Activated CD4-positive, alpha-beta T cell treated with anti-CD3 and anti-CD28 coated beads, Interleukin-2, Interleukin-4, amounts not matched to agents 100 ng/mL and 50 ng/mL, durations not matched to agents 16 hours and 8 hours (primary cell): Measurements from ENCODE around the gene SOX15.
A peak's percentile ranks its signal among the peaks of the same experiment; 100 is the strongest.

Experiments used
- DNase-seq: peaks from one replicate; pipeline ENCODE4 v3.0.0-alpha.2; 2020; ENCODE audit warnings: low spot score

The SOX15 gene

DNA sequence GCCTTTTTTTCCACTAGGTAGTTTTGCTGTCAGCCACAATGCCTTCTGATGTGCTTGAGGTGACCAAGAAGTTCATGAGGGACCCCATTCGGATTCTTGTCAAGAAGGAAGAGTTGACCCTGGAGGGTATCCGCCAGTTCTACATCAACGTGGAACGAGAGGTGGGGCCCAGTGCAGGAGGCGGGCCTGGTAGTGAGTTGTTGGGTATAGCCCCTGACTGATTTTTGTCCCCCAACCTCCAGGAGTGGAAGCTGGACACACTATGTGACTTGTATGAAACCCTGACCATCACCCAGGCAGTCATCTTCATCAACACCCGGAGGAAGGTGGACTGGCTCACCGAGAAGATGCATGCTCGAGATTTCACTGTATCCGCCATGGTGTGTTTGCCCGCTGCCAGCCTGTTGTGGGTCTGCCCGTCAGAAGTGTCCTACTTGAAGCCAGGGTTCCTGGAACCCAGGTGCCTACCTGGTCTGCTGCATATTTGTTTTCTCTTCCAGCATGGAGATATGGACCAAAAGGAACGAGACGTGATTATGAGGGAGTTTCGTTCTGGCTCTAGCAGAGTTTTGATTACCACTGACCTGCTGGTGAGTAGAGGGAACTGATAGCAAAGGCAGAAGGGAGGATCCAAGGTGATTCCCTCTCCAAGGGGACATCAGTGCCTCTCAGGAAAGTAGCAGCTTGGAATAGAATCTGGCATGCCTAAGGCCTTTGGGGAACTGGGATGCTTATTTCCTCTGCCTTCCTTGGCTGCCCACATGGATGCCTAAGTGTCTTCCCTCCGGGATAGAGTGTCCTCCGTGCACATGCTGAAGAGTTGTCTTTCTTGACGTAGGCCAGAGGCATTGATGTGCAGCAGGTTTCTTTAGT lies 12.3 kb downstream of the SOX15 start:
- DNase-seq, result no peak

DNA sequence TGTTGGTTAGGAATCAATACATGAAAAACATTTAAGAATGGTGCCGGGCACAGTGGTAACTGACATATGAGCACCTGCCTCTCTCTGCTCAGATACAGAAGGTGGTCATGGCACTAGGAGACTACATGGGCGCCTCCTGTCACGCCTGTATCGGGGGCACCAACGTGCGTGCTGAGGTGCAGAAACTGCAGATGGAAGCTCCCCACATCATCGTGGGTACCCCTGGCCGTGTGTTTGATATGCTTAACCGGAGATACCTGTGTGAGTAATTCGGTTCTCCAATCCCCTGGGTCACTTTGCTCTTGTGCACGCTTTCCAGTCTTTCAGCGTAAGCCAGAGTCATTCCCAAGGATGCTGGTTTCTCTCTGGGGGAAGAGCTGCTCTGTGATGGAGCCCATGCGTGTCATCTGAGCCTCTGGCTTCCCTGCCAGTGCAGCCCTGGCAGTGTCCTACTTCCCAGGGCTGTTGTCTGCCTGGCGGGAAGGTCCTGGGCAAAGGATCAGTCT lies 13.4 kb downstream of the SOX15 start:
- no peak for DNase-seq

DNA sequence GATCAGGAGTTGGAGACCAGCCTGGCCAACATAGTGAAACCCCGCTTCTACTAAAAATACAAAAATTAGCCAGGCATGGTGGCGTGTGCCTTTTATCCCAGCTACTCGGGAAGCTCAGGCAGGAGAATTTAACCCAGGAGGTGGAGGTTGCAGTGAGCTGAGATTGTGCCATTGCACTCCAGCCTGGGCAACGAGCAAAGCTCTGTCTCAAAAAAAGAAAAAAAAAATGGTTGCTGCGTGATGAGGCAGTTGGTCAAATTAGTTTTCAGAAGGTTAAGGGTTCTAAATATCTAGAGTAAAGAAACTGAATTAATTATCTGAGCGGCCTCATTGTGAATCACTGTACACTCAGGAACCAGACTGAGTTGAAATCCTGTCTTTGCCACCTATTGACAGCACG lies 13.9 kb downstream of the SOX15 start:
- DNase-seq, result no peak

DNA sequence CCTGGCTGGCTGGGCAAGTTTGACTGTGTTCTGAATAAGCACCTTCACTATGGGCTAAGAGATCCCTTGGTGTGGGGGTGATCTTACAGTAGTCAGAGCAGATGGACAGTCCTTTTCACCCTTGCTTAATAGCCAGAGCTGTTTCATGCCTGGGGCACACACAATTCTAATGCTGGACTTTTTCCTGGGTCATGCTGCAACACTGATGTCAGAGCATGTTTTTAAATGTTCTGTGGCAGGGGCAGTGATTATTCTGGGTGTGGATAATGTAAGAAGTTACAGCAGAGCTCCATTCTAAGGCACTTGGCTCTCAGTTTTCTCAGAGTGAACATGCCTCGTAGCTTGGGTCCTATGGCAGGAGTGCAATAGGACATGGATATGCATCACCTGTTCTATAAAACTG lies 14.4 kb downstream of the SOX15 start:
- no peak for DNase-seq

DNA sequence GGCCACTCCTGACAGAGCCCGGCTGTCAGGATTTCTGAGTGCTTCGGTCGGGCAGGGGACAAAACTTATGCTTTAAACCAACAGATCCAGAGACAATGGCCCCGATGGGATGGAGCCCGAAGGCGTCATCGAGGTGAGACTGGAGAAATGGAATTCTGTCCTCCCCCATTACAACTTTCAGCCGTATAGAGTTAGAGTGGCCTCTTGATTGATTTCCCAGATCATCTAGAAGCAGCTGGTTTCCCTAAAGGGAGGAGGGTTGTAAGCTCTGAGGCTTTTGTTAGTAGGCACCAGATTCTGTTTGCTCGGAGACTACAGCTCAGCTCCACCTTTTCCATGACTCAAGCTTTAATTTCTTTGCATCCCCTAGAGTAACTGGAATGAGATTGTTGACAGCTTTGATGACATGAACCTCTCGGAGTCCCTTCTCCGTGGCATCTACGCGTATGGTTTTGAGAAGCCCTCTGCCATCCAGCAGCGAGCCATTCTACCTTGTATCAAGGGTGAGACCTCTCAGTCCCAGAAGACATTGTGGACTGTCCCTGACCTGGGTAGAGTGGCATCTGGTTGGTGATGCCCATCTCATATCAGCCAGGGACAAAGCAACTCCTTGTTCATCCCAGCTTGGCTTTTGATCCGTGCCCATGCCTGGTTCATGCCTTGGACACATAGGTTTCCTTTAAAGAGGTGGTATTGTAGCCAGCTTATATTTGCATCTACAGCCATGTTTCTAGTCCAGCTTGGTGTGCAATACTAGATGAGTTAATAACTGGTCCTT lies 15.5 kb downstream of the SOX15 start:
- DNase-seq, result no peak

DNA sequence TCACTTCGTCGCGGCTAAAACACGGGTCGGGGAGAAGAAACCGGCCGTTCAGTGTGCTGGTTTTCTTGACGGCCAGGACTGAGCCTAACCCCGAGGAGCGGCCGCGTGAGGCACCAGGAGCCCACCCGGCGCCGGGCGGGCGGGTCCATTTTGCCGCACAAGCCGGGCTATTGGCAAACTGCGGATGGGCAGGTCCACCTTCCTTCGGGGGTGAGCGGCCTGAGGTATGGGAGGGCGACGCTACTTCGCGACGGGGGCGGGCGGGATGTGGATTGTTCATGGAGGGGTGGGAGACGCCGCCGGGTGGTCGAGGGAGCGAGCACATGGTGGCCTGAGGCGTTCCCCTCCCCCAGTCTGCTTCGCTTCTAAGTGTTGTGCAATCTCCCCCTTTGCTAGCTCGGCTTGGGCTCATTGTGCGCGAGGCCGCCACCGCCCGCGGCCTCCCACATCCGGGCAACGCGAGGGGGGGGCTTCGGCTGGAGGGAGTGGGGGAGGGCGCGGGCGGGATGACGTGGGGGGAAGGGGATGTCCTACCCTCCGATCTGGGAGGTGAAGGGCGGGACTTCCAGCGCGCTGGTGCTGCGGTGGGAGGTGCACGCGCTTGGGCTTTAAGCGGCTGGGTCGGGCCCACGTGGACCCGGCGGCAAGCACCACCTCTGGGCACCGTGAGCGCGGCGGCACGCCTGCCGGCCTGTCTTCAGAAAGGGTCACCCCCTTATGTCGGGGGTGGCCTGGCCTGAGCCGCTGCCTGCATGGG lies 16.4 kb downstream of the SOX15 start:
- peak; percentile 89 for DNase-seq

DNA sequence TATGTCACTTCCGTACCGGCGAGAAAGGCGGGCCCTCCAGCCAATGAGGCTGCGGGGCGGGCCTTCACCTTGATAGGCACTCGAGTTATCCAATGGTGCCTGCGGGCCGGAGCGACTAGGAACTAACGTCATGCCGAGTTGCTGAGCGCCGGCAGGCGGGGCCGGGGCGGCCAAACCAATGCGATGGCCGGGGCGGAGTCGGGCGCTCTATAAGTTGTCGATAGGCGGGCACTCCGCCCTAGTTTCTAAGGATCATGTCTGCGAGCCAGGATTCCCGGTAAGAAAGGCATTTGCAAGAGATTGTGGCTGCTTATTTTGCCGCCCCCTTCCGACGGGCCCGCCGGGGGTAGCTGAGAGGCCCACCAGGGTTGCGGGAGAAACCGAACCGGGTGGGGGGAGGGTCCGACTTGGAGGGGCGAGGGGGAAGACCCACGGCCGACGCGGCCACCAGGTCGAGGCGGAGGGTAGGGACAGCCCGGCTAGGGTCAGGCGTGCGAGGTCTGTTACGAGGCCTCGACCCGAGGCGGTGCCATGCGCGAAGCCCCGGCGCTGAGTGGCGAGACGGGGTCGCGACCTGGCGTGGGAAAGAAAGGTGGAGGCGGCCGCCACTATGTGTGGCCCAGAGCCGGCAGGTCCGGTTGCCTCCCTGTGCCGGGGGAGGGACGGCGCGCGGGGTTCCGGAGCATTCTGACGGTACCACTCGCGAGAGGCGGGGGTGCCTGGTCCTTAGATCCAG lies 17.1 kb downstream of the SOX15 start:
- DNase-seq, result peak; percentile 100

DNA sequence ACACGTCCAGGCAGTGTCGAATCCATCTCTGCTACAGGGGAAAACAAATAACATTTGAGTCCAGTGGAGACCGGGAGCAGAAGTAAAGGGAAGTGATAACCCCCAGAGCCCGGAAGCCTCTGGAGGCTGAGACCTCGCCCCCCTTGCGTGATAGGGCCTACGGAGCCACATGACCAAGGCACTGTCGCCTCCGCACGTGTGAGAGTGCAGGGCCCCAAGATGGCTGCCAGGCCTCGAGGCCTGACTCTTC lies 17.6 kb downstream of the SOX15 start:
- DNase-seq, result no peak

DNA sequence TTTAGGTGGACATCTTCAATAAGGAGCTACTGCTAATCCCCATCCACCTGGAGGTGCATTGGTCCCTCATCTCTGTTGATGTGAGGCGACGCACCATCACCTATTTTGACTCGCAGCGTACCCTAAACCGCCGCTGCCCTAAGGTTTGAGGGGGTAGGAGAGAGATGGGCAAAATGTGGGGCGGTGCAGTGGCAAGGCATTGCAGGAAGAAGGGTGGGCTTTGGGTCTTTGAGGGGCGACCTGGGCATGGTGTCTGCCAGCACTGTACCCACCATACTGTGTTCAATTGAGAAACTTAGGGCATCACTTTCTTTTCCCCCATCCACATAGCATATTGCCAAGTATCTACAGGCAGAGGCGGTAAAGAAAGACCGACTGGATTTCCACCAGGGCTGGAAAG lies 19.5 kb downstream of the SOX15 start:
- no peak for DNase-seq

DNA sequence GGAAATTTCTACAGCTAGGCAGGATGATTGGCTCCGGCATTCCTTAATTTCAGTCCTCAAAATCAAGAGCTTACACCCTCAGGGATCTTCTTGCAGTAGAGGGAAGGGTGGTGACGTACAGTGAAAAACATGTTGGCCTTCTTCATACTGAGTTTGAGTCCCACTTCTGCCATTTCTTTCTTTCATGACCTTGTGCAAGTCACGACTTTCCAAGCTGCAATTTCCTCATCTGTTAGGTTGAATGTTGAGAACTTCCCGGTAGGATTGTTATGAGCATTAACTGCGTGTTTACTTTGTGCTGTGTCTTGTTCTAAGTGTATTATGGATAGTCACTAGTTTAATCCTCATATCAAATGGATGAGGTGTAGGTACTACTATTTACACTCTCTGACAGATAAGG lies 20.3 kb downstream of the SOX15 start:
- DNase-seq, result no peak

DNA sequence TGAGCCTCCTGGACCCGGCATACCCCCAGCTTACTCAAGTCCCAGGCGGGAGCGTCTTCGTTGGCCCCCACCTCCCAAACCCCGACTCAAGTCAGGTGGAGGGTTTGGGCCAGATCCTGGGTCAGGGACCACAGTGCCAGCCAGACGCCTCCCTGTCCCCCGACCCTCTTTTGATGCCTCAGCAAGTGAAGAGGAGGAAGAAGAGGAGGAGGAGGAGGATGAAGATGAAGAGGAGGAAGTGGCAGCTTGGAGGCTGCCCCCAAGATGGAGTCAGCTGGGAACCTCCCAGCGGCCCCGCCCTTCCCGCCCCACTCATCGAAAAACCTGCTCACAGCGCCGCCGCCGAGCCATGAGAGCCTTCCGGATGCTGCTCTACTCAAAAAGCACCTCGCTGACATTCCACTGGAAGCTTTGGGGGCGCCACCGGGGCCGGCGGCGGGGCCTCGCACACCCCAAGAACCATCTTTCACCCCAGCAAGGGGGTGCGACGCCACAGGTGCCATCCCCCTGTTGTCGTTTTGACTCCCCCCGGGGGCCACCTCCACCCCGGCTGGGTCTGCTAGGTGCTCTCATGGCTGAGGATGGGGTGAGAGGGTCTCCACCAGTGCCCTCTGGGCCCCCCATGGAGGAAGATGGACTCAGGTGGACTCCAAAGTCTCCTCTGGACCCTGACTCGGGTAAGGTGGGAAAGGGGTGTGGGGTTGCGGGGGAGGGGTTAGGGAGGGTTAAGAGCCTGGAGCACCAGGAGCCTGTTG lies 26.6 kb downstream of the SOX15 start:
- no peak for DNase-seq

DNA sequence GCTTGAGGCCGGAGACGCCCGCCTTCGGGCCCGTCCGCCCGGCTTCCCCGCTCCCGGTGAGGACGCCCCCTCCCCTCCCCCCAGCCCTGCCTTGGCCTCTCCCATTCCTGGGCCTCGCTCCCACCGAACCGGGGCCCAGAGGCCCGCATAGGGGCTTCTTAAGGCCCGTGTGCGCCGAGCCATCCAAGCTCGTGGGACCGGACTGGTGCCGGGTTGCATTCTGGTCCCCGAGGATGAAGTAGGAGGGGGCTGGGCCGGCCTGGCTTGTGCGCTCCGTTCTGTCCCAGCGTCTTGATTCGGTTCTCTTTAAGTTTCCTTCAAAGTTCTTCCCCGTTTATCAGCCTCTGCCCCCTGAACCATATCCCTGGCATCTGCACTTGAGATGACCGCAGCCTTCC lies 27.7 kb downstream of the SOX15 start:
- DNase-seq, result no peak

DNA sequence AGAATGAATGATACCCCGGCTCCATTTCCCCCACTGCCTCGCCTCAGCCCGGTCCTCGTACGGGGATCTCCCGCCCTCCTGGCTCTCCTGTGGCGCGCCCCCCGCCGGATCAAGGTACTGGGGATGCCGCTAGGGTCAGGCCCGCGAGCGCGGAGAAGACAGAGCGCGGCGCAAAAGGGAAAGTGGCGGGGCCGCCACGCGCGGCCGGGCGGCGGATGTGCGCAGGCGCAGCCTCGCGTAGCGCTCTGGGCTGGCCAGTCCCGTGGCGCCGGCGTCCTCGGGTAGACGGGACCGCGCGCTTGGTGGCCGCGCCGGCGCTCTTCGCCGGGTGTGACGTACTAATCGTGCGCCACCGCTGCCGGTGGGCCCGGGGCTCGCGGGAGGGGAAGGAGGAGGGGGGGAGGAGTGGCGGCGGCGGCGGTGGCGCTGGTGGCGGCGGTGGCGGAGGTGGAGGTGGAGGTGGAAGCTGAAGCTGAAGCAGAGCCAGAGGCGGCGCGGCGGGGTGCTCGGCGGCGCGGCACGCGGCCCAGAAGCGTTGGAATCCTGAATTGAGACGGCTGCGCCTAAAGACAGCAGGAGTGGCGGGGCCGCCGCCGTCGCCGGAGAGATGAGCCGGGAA lies 28.2 kb downstream of the SOX15 start, which contains the start of gene SENP3:
SENP3 (plus strand) TSS at position 331 of the 619 bp plus-strand sequence. CDS start 1,158 bp downstream, outside the sequence.
- peak; percentile 91 for DNase-seq

DNA sequence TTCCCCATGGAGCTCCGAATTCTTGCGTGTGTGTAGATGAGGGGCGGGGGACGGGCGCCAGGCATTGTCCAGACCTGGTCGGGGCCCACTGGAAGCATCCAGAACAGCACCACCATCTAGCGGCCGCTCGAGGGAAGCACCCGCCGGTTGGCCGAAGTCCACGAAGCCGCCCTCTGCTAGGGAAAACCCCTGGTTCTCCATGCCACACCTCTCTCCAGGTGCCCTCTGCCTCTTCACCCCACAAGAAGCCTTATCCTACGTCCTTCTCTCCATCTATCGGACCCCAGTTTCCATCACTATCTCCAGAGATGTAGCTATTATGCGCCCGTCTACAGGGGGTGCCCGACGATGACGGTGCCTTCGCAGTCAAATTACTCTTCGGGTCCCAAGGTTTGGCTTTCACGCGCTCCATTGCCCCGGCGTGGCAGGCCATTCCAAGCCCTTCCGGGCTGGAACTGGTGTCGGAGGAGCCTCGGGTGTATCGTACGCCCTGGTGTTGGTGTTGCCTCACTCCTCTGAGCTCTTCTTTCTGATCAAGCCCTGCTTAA lies 28.8 kb downstream of the SOX15 start:
- DNase-seq, result peak; percentile 91

DNA sequence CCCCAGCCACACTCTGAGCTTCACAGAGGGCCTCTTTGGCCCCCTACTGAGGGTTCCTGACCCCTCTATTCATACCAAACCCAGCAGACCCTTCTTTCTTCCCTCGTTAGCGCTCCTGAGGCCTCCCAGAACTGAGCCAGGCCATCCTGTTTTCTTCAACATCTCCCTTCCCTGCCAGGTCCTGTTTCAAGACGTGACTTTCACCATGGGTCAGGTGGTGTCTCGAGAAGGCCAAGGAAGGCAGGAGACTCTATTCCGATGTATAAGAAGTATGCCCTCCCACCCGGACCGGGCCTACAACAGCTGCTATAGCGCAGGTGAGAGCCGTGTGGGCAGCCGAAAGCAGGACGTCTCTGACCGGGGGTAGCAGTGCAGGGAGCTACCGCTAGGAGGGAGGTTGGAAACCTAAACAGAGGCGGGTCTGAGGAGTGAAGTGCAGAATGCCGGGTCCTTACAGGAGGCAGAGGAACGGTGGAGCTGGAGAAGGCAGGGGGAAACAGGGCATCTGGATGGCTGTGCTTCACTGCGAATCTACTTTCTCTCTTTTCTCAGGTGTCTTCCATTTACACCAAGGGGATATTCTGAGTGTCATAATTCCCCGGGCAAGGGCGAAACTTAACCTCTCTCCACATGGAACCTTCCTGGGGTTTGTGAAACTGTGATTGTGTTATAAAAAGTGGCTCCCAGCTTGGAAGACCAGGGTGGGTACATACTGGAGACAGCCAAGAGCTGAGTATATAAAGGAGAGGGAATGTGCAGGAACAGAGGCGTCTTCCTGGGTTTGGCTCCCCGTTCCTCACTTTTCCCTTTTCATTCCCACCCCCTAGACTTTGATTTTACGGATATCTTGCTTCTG lies 29.5 kb downstream of the SOX15 start:
- DNase-seq, result peak; percentile 66

DNA sequence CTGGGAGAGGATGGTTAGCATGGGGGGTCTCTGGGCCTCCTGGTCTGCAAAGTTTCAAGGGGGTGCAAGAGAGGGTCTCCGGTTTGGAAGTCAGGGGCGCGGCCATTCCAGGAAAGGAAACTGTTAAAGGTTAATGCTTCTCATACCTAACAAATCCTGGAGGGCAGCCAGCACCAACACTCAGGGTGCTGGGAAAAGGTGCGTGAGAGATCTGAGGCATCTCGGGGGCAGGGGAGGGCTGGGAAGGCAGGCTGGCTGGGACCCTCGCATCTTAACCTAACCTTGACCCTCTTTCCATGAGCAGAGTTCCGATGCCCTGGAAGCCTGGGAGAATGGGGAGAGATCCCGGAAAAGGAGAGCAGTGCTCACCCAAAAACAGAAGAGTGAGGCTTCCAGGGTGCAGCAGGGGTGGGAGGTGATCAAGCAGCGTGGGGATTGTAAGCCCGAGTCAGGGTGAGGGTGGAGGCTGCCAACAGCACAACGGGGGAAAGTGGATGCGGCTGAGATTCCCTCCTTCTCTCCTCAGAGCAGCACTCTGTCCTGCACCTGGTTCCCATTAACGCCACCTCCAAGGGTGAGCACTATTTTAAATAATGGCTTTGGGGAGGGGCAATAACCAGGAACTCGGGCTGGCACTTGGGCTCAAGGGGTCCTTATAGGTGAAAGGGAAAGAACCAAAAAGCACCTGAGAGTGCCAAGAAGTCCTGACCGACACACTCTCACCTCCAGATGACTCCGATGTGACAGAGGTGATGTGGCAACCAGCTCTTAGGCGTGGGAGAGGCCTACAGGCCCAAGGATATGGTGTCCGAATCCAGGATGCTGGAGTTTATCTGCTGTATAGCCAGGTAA lies 30.3 kb downstream of the SOX15 start:
- DNase-seq, result no peak

DNA sequence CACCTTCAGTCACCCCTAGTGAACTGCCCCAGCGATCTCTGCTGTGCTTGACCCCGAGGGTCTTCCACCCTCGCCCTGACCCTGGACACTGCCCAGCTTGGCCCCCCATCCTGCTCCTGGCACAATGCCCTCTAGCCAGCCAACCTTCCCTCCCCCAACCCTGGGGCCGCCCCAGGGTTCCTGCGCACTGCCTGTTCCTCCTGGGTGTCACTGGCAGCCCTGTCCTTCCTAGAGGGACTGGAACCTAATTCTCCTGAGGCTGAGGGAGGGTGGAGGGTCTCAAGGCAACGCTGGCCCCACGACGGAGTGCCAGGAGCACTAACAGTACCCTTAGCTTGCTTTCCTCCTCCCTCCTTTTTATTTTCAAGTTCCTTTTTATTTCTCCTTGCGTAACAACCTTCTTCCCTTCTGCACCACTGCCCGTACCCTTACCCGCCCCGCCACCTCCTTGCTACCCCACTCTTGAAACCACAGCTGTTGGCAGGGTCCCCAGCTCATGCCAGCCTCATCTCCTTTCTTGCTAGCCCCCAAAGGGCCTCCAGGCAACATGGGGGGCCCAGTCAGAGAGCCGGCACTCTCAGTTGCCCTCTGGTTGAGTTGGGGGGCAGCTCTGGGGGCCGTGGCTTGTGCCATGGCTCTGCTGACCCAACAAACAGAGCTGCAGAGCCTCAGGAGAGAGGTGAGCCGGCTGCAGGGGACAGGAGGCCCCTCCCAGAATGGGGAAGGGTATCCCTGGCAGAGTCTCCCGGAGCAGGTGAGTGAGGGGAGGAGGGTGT lies 31.2 kb downstream of the SOX15 start, which contains the start of gene TNFSF13:
TNFSF13 (plus strand) TSS at position 207 of the 776 bp plus-strand sequence; CDS start at position 497, 290 bp downstream.
- no peak for DNase-seq
